H9 (cell line): ENCODE measurements around the gene ARHGAP26. TPM values are rescaled to one million over a fixed set of nuclear protein-coding genes. Genes with fewer than 3 reads are reported as not detected.

ENCODE experiments used
- DNase-seq: peaks from one replicate; pipeline ENCODE4 v3.0.0-alpha.2; 2017
- H2AFZ ChIP-seq: one replicate; pipeline ENCODE4 v1.6.1; 2013; ENCODE audit warnings: mild to moderate bottlenecking, low read length, control low read depth, moderate library complexity
- H2AK5ac ChIP-seq: 2 replicates; pipeline ENCODE4 v1.6.1; 2013; ENCODE audit warnings: low read length, control low read depth, mixed read lengths; ENCODE audit not compliant: insufficient read length
- H2BK120ac ChIP-seq: one replicate; pipeline ENCODE4 v1.6.1; 2013; ENCODE audit warnings: low read depth, mild to moderate bottlenecking, low read length, control low read depth, inconsistent platforms; ENCODE audit not compliant: poor library complexity, severe bottlenecking
- H2BK12ac ChIP-seq: 2 replicates; pipeline ENCODE4 v1.6.1; 2013; ENCODE audit warnings: low read length, control low read depth, mixed read lengths, low read depth; ENCODE audit not compliant: insufficient read length
- H2BK15ac ChIP-seq: 2 replicates; pipeline ENCODE4 v1.6.1; 2013; ENCODE audit warnings: low read depth, low read length, control low read depth
- H2BK20ac ChIP-seq: one replicate; pipeline ENCODE4 v1.6.1; 2013; ENCODE audit warnings: low read depth, mild to moderate bottlenecking, low read length, control low read depth, inconsistent platforms; ENCODE audit not compliant: poor library complexity, severe bottlenecking
- H2BK5ac ChIP-seq: 2 replicates; pipeline ENCODE4 v1.6.1; 2013; ENCODE audit warnings: low read length, control low read depth, mixed read lengths; ENCODE audit not compliant: insufficient read length
- H3K14ac ChIP-seq: 2 replicates; pipeline ENCODE4 v1.6.1; 2013; ENCODE audit warnings: low read length, control low read depth; ENCODE audit not compliant: insufficient read depth
- H3K18ac ChIP-seq: 2 replicates; pipeline ENCODE4 v1.6.1; 2013; ENCODE audit warnings: low read depth, mild to moderate bottlenecking, mixed read lengths, low read length, control low read depth; ENCODE audit not compliant: insufficient read length
- H3K23ac ChIP-seq: 2 replicates; pipeline ENCODE4 v1.6.1; 2013; ENCODE audit warnings: low read length, control low read depth, mixed read lengths, low read depth; ENCODE audit not compliant: insufficient read length
- H3K23me2 ChIP-seq: 2 replicates; pipeline ENCODE4 v1.6.1; 2013; ENCODE audit warnings: low read depth, mild to moderate bottlenecking, mixed read lengths, low read length, control low read depth; ENCODE audit not compliant: insufficient read length, poor library complexity, severe bottlenecking
- H3K27ac ChIP-seq: 2 replicates; pipeline ENCODE4 v1.5.1; 2013; ENCODE audit warnings: low read length, control low read depth, mixed read lengths, low read depth; ENCODE audit not compliant: insufficient read length
- H3K27me3 ChIP-seq: 2 replicates; pipeline ENCODE4 v1.6.1; 2013; ENCODE audit warnings: low read length, control low read depth, inconsistent platforms; ENCODE audit not compliant: insufficient read depth
- H3K4ac ChIP-seq: 2 replicates; pipeline ENCODE4 v1.6.1; 2013; ENCODE audit warnings: low read depth, mild to moderate bottlenecking, control low read depth, inconsistent platforms, low read length, moderate library complexity
- H3K4me1 ChIP-seq: 2 replicates; pipeline ENCODE4 v1.6.1; 2013; ENCODE audit warnings: low read length, control low read depth, inconsistent platforms; ENCODE audit not compliant: insufficient read depth
- H3K4me2 ChIP-seq: 2 replicates; pipeline ENCODE4 v1.6.1; 2013; ENCODE audit warnings: low read length, control low read depth, mixed read lengths; ENCODE audit not compliant: insufficient read length, insufficient read depth
- H3K56ac ChIP-seq: 2 replicates; pipeline ENCODE4 v1.6.1; 2013; ENCODE audit warnings: low read depth, mild to moderate bottlenecking, mixed read lengths, low read length, control low read depth; ENCODE audit not compliant: insufficient read length
- H3K79me1 ChIP-seq: 2 replicates; pipeline ENCODE4 v1.6.1; 2013; ENCODE audit warnings: low read depth, mild to moderate bottlenecking, moderate library complexity, low read length, control low read depth, inconsistent platforms; ENCODE audit not compliant: insufficient read depth, poor library complexity, severe bottlenecking
- H3K79me2 ChIP-seq: 2 replicates; pipeline ENCODE4 v1.6.1; 2013; ENCODE audit warnings: low read length, control low read depth, inconsistent platforms; ENCODE audit not compliant: insufficient read depth
- H3K9ac ChIP-seq: 2 replicates; pipeline ENCODE4 v1.6.1; 2013; ENCODE audit warnings: low read length, control low read depth, mixed read lengths; ENCODE audit not compliant: insufficient read length; ENCODE audit errors: extremely low read depth
- H3K9me3 ChIP-seq: one replicate; pipeline ENCODE4 v1.6.1; 2013; ENCODE audit warnings: low read depth, low read length, inconsistent platforms; ENCODE audit not compliant: control insufficient read depth
- H3T11ph ChIP-seq: one replicate; pipeline ENCODE4 v1.6.1; 2013; ENCODE audit warnings: mild to moderate bottlenecking, low read length, control low read depth, inconsistent platforms
- H4K20me1 ChIP-seq: one replicate; pipeline ENCODE4 v1.6.1; 2013; ENCODE audit not compliant: control insufficient read depth, insufficient read length, insufficient read depth
- H4K5ac ChIP-seq: 2 replicates; pipeline ENCODE4 v1.6.1; 2013; ENCODE audit warnings: low read depth, mild to moderate bottlenecking, mixed read lengths, low read length, control low read depth; ENCODE audit not compliant: insufficient read length
- H4K8ac ChIP-seq: replicated peaks from 2 replicates; pipeline ENCODE4 v1.6.1; 2013; ENCODE audit warnings: low read length, control low read depth, mixed read lengths, low read depth; ENCODE audit not compliant: insufficient read length
- H4K91ac ChIP-seq: 2 replicates; pipeline ENCODE4 v1.6.1; 2013; ENCODE audit warnings: low read depth, mild to moderate bottlenecking, moderate library complexity, mixed read lengths, low read length, control low read depth; ENCODE audit not compliant: insufficient read length
- H3K27ac Mint-ChIP-seq, 3 experiments: 2 replicates in 2 of 3; 3 replicates in 1 of 3; pipeline ENCODE4 v1.8.0; 2020 to 2021; ENCODE audit warnings: mixed read lengths in 3 of 3, mild to moderate bottlenecking in 1 of 3, moderate library complexity in 1 of 3
- H3K27me3 Mint-ChIP-seq: 2 replicates; pipeline ENCODE4 v1.8.0; 2021; ENCODE audit warnings: low read depth, mild to moderate bottlenecking, moderate library complexity, mixed read lengths
- H3K36me3 Mint-ChIP-seq, 3 experiments: 2 replicates in 2 of 3; 3 replicates in 1 of 3; pipeline ENCODE4 v1.8.0; 2020 to 2021; ENCODE audit warnings: low read depth in 3 of 3, mixed read lengths in 3 of 3; ENCODE audit not compliant: insufficient read depth in 1 of 3
- H3K4me1 Mint-ChIP-seq, 2 experiments: 2 replicates each; pipeline ENCODE4 v1.8.0; 2020; ENCODE audit warnings: mixed read lengths in 2 of 2
- H3K4me3 Mint-ChIP-seq, 2 experiments: 2 replicates in 1 of 2; 3 replicates in 1 of 2; pipeline ENCODE4 v1.8.0; 2020 to 2021; ENCODE audit warnings: mild to moderate bottlenecking in 2 of 2, mixed read lengths in 2 of 2, moderate library complexity in 1 of 2
- H3K9me3 Mint-ChIP-seq, 2 experiments: 2 replicates in 1 of 2; 3 replicates in 1 of 2; pipeline ENCODE4 v1.8.0; 2020; ENCODE audit warnings: mild to moderate bottlenecking in 2 of 2, mixed read lengths in 2 of 2, moderate library complexity in 1 of 2
- CTCF ChIP-seq: fragments of 200-600 bp; sonication (generic); conservative IDR thresholded peaks from 3 replicates; pipeline ENCODE4 v1.8.0; 2021; ENCODE audit warnings: antibody characterized with exemption, mild to moderate bottlenecking
- WGBS: extraction: QIAGEN DNeasy Blood & Tissue Kit; methylation state at CpG from one replicate; pipeline ENCODE4 v1.1.7; 2013; ENCODE audit warnings: missing lambda C conversion rate, low lambda C conversion rate, mixed read lengths; ENCODE audit not compliant: insufficient read length; ENCODE audit errors: extremely low coverage; 5-methylcytosine and 5-hydroxymethylcytosine counted together
- total RNA-seq: library from RNA; stranded (reverse); gene quantifications from 2 replicates; pipeline ENCODE4 v1.2.1, GENCODE V29; 2021

Gene ARHGAP26
- total RNA-seq, 1 experiment from 2014 or later = 13.8 TPM

GRCh38 chr5:142785206-142785605, 15.0 kb downstream of the ARHGAP26 start:
- Histone ChIP-seq H3K4me2 (no peak overlapping the region), H3K56ac (no peak overlapping the region), H3K14ac (no peak overlapping the region), H3K79me2 (peaks cover 2% of the 10 kb centered on the region; the same call in 1 of the 2 replicates), H2BK120ac (no peak overlapping the region), H3K23me2 (no peaks in the 10 kb centered on the region), H3K4me1 (peaks cover 5% of the 10 kb centered on the region), H2AK5ac (no peak overlapping the region), H3K9me3 (no peaks in the 10 kb centered on the region), H2AFZ (no peak overlapping the region), H3K79me1 (no peaks in the 10 kb centered on the region), H3T11ph (no peak overlapping the region), H3K23ac (no peak overlapping the region), H4K91ac (no peak overlapping the region), H2BK12ac (no peak overlapping the region), H4K5ac (no peak overlapping the region), H4K20me1 (no peaks in the 10 kb centered on the region), H3K27me3 (no peaks in the 10 kb centered on the region), H3K4ac (no peak overlapping the region), H2BK20ac (no peak overlapping the region), H3K9ac (no peak overlapping the region), H2BK5ac (no peak overlapping the region), H2BK15ac (no peak overlapping the region), H4K8ac (no peak overlapping the region), H3K18ac (no peak overlapping the region), H3K27ac (no peak overlapping the region)
- peaks cover 28 to 32% of the 10 kb centered on the region in 2 experiments for H3K4me1 Mint-ChIP-seq
- DNase-seq = no peak
- no peaks in the 10 kb centered on the region for H3K9me3 Mint-ChIP-seq
- H3K27me3 Mint-ChIP-seq = no peaks in the 10 kb centered on the region
- no peak overlapping the region; a peak in 1 of 7 replicates for H3K27ac Mint-ChIP-seq
- no peaks in the 10 kb centered on the region; a peak in 1 of 7 replicates for H3K36me3 Mint-ChIP-seq
- H3K4me3 Mint-ChIP-seq = no peak overlapping the region
- no peak for TF ChIP-seq CTCF
- no CpG with 5 or more reads among the region's 5 CpGs for WGBS
